ENCODE data around the gene SLC22A7.

Gene SLC22A7

GRCh38 chr6:43313813-43314212 lies 15.8 kb downstream of the SLC22A7 start:
- H3K36me3 ChIP-seq (ENCODE audit: low read depth), result no peaks in the 10 kb centered on the region
- TF ChIP-seq CTCF (IDR thresholded peaks at IDR 0.05; ENCODE audit: poor library complexity, severe bottlenecking), result no peak
- no peak for ATAC-seq (ENCODE audit: low read depth)
- no peak overlapping the region for H3K27ac ChIP-seq (ENCODE audit: poor library complexity, severe bottlenecking)
- H3K4me3 ChIP-seq (ENCODE audit: severe bottlenecking), result no peak overlapping the region
- DNase-seq (ENCODE audit: low spot score), result no peak
- H3K4me1 ChIP-seq (ENCODE audit: insufficient read depth, poor library complexity, severe bottlenecking), result no peaks in the 10 kb centered on the region
- H3K27me3 ChIP-seq (ENCODE audit: insufficient read depth, poor library complexity, severe bottlenecking), result no peaks in the 10 kb centered on the region
- H3K9me3 ChIP-seq (ENCODE audit: severe bottlenecking), result peaks cover 2% of the 10 kb centered on the region

- no peaks in the 10 kb centered on the region for H3K36me3 ChIP-seq (ENCODE audit: low read depth)
- no peak overlapping the region for H3K27ac ChIP-seq (ENCODE audit: poor library complexity, severe bottlenecking)
- DNase-seq (ENCODE audit: low spot score), result no peak
- H3K4me3 ChIP-seq (ENCODE audit: severe bottlenecking), result no peak overlapping the region
- no peaks in the 10 kb centered on the region for H3K4me1 ChIP-seq (ENCODE audit: insufficient read depth, poor library complexity, severe bottlenecking)
- H3K27me3 ChIP-seq (ENCODE audit: insufficient read depth, poor library complexity, severe bottlenecking), result no peaks in the 10 kb centered on the region
- no peak for ATAC-seq (ENCODE audit: low read depth)
- no peaks in the 10 kb centered on the region for H3K9me3 ChIP-seq (ENCODE audit: severe bottlenecking)
- no peak for TF ChIP-seq CTCF (IDR thresholded peaks at IDR 0.05; ENCODE audit: poor library complexity, severe bottlenecking)
Observed at GRCh38 chr6:43318011-43318410, 20.0 kb downstream of the SLC22A7 start.

- Histone ChIP-seq H3K27me3 (ENCODE audit: insufficient read depth, poor library complexity, severe bottlenecking) (no peaks in the 10 kb centered on the region), H3K27ac (ENCODE audit: poor library complexity, severe bottlenecking) (no peak overlapping the region), H3K9me3 (ENCODE audit: severe bottlenecking) (no peaks in the 10 kb centered on the region), H3K36me3 (ENCODE audit: low read depth) (peaks cover 7% of the 10 kb centered on the region; the same call in 1 of the 2 replicates), H3K4me1 (ENCODE audit: insufficient read depth, poor library complexity, severe bottlenecking) (no peaks in the 10 kb centered on the region), H3K4me3 (ENCODE audit: severe bottlenecking) (no peak overlapping the region)
- ATAC-seq (ENCODE audit: low read depth), result no peak
- no peak for DNase-seq (ENCODE audit: low spot score)
- no peak for TF ChIP-seq CTCF (IDR thresholded peaks at IDR 0.05; ENCODE audit: poor library complexity, severe bottlenecking)
Observed at GRCh38 chr6:43325876-43326275, 27.8 kb downstream of the SLC22A7 start.

GRCh38 chr6:43328528-43328927 lies 30.5 kb downstream of the SLC22A7 start:
- Histone ChIP-seq H3K36me3 (ENCODE audit: low read depth) (peaks cover 7% of the 10 kb centered on the region; the same call in 1 of the 2 replicates), H3K4me1 (ENCODE audit: insufficient read depth, poor library complexity, severe bottlenecking) (no peaks in the 10 kb centered on the region), H3K27ac (ENCODE audit: poor library complexity, severe bottlenecking) (no peak overlapping the region), H3K27me3 (ENCODE audit: insufficient read depth, poor library complexity, severe bottlenecking) (no peaks in the 10 kb centered on the region), H3K4me3 (ENCODE audit: severe bottlenecking) (no peak overlapping the region), H3K9me3 (ENCODE audit: severe bottlenecking) (no peaks in the 10 kb centered on the region)
- DNase-seq (ENCODE audit: low spot score) (no peak), ATAC-seq (ENCODE audit: low read depth) (no peak)
- no peak for TF ChIP-seq CTCF (IDR thresholded peaks at IDR 0.05; ENCODE audit: poor library complexity, severe bottlenecking)

- H3K36me3 ChIP-seq (ENCODE audit: low read depth), result peaks cover 13% of the 10 kb centered on the region; the same call in 1 of the 2 replicates
- TF ChIP-seq CTCF (IDR thresholded peaks at IDR 0.05; ENCODE audit: poor library complexity, severe bottlenecking), result no peak
- no peak overlapping the region for H3K27ac ChIP-seq (ENCODE audit: poor library complexity, severe bottlenecking)
- H3K4me1 ChIP-seq (ENCODE audit: insufficient read depth, poor library complexity, severe bottlenecking), result no peaks in the 10 kb centered on the region
- no peak overlapping the region for H3K4me3 ChIP-seq (ENCODE audit: severe bottlenecking)
- DNase-seq (ENCODE audit: low spot score) (no peak), ATAC-seq (ENCODE audit: low read depth) (no peak)
- H3K9me3 ChIP-seq (ENCODE audit: severe bottlenecking), result no peaks in the 10 kb centered on the region
- no peaks in the 10 kb centered on the region for H3K27me3 ChIP-seq (ENCODE audit: insufficient read depth, poor library complexity, severe bottlenecking)
Observed at GRCh38 chr6:43331470-43331869, 33.4 kb downstream of the SLC22A7 start.

All from RWPE2 (cell line).